ENCODE data around the gene MATN1. TPM values are rescaled to one million over a fixed set of nuclear protein-coding genes. Genes with fewer than 3 reads are reported as not detected.
A peak's percentile ranks its signal among the peaks of the same experiment; 100 is the strongest.
"Not testable (repeated sequence)": the region's sequence is repeated elsewhere in the genome, so short reads cannot be mapped to it uniquely, and the experiment has no call there.

Gene MATN1
- polyA plus RNA-seq, 10 donors: 0.36 to 2.1 (median 1.0) TPM

DNA sequence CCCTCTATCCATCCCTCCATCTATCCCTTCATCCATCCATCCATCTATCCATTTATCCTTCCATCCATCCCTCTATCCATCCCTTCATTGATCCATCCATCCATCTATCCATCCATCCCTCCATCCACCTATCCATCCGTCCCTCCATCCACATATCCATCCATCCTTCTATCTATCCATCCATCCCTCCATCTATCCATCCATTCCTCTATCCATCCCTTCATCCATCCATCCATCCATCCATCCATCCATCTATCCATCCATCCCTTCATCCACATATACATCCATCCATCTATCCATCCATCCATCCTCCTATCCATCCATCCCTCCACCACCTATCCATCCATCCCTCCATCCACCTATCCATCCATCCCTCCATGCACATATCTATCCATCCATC lies 23.6 kb downstream of the MATN1 start:
- no peak for DNase-seq

GRCh38 chr1:30698401-30698981 lies 24.9 kb downstream of the MATN1 start:
- DNase-seq: peak in 2 of 3 donors; percentile 55 to 80

DNA sequence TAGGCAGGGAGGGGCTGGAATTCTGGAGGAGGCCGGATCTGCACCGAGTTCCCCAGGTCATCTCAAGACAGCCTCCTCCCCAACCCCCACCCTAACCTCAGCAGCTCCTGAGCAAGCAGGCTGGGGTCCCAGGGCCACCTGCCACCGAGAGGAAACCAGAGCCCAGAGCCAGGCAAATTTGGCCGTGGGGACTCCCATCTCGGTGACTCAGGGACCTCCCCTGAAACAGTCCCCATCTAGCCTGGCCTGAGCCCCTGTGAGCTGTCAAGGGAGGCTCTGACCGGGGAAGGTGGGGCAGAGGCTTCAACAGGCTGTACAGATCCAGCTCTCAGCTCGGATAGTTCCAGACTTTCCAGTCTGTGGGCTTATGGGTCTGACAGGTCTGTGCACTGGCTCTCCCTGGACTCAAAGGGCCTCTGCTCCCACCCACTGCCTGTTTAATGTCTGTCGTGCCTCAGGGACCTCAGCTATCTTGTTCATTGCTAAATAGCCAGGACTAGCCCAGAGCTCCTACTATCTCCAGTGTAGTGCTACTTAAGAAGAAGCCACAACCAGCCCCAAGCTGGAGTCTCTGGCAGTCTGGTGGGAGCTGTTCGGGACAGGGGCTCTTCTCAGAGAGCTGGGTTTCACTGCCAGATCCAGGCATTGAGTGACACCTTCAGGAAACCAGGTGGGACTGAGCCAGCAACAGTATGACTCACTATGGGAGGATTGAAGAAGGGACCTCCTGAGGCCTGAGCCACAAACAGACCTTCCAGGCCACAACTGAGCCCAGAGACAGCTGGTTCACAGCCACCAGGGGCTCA lies 25.6 kb downstream of the MATN1 start:
- DNase-seq: no peak

DNA sequence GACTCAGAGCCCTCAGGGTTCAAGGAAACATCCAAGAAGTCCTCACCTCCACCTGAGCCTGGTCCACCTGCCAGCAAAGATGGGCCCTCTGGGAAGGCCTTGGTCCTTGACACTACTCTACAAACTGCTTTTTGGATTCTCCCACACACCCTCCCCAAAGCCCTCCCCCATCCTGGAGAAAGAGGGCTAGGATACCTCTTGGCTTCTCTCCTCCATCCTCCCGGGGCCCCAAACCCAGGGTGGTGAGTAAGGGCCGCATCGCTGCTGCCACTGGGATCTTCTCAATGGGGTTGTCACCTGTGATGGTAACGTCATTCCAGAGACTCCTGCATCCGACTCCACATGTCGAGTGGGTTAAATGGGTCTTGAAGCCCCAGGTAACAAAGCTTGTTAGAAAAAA lies 26.6 kb downstream of the MATN1 start:
- no peak for DNase-seq

- peak; percentile 52 to 89 (median 82) for DNase-seq
These were observed 27.9 kb downstream of the MATN1 start for GRCh38 chr1:30695439-30695841.

GRCh38 chr1:30694280-30695175 lies 28.9 kb downstream of the MATN1 start:
- no peak for DNase-seq

DNA sequence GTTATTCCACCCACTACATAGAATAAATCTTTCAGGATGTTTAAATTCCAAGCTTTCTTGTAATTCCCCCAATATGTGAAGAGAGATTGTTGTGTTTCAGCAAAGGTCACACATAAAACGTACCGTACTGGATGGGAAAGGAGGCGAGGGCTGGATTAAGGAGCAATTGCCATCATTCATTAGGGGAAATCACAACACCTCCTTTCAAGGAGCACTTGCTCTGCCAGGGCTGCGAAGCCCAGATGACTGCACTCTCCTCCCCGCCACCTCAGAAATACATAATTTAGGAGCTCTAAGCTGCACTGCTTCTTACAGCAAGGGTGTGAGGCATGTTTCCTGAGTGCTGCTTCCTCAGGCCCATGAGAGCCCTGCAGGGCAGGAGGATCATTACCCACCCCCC lies 29.6 kb downstream of the MATN1 start:
- no peak for DNase-seq

GRCh38 chr1:30693366-30693765 lies 30.0 kb downstream of the MATN1 start:
- no peak for DNase-seq

- DNase-seq: no peak
These were observed 30.5 kb downstream of the MATN1 start for GRCh38 chr1:30692948-30693301.

DNA sequence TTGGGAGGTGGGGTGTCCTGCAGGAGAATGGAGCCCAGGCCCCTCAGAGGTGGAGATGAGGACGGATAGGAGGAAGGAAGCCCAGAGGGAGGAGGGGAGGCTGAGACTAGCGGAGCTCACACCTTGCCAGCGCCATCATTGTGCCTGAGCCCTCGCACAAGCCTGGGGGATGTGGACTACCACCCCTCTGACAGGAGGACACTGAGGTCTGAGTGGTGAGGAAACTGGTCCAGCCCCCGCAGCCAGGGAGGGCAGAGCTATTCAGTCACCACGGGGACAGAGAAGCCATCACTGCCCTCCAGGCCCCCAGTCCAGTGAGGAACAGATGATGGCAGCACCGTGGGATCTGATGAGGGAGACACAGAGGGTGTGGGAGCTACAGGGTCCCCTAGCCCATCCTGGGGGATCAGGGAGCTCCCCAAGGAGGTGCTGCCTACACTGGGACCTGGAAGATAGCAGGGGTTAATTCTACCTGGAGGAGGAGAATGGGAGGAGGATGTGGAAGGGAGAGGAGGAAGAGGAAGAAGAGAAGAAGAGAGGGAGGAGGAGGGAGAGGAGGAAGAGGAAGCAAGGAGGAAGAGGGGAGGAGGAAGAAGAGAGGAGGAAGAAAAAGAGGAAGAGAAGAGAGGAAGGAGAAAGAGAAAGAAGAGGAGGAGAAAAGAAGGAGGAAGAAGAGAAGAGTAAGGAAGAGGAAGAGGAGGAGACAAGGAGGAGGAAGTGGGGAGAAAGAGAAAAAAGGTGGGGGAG lies 31.0 kb downstream of the MATN1 start:
- DNase-seq: no peak

DNA sequence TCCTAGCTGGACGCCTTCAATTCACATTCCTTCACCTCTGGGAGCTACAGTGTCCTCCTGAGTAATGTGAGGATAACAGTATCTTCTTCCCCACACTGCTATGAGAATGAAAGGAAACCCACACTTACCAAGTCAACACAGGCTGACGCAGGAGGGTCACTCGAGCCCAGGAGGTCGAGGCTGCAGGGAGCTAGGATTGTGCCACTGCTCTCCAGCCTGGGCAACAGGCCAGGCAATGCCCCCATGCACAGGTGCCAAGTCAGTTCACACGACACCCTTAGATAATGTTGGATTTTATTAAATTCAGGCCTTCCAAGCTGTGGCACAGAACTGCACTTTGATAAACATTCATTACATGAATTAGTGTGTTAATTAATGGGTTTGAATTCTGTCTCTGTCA lies 31.9 kb downstream of the MATN1 start:
- no peak for DNase-seq

GRCh38 chr1:30689901-30690645 lies 33.3 kb downstream of the MATN1 start:
- DNase-seq: no peak

GRCh38 chr1:30688920-30689794 lies 34.2 kb downstream of the MATN1 start:
- no peak for DNase-seq

DNA sequence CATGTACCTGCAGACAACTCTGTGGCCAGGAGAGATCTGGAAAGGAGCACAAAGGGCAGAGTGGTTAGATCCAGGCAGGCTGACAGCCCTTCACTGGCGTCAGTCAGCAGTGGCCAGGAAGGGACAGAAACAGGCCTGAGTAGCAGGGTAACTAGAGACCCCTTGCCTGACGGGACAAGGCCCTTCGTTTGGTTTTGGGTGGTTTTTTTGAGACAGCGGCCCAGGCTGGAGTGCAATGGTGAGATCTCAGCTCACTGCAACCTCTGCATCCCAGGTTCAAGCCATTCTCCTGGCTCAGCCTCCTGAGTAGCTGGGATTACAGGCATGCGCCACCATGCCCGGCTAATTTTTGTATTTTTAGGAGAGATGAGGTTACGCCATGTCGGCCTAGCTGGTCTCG lies 34.9 kb downstream of the MATN1 start:
- DNase-seq: not testable (repeated sequence)

- DNase-seq: no peak
These were observed 35.5 kb downstream of the MATN1 start for GRCh38 chr1:30687886-30688285.

GRCh38 chr1:30686236-30686935 lies 37.0 kb downstream of the MATN1 start:
- DNase-seq: no peak

- no peak for DNase-seq
These were observed 37.6 kb downstream of the MATN1 start for GRCh38 chr1:30685796-30686165.

- no peak for DNase-seq
These were observed 38.2 kb downstream of the MATN1 start for GRCh38 chr1:30684881-30685795.

Measured in muscle of back (tissue), 11 donors.